ENCODE measurements around the gene CFAP206. TPM values are rescaled to one million over a fixed set of nuclear protein-coding genes. Genes with fewer than 3 reads are reported as not detected.

The CFAP206 gene
- total RNA-seq, 4 donors from 2014 or later: 0.17 to 0.44 TPM; not detected in 2

DNA sequence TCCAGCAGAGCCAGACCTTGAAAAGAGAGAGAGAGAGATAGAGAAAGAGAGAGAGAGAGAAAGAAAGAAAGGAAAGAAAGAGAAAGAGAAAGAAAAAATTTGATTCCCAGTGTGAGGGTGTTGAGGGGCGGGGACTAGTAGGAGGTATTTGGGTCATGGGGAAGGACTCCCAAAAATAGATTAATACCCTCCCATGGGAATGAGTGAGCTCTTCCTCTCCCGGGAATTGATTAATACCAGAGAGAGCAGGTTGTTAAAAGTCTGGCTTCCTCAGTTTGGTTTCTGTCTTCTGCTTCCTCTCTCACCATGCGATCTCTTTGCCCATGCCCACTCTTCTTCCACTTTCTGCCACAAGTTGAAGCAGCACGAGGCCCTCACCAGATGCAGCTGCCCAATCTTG lies 28.8 kb upstream of the CFAP206 start:
- TF ChIP-seq CTCF (IDR thresholded peaks at IDR 0.05; ENCODE audit: low read depth): no peak

DNA sequence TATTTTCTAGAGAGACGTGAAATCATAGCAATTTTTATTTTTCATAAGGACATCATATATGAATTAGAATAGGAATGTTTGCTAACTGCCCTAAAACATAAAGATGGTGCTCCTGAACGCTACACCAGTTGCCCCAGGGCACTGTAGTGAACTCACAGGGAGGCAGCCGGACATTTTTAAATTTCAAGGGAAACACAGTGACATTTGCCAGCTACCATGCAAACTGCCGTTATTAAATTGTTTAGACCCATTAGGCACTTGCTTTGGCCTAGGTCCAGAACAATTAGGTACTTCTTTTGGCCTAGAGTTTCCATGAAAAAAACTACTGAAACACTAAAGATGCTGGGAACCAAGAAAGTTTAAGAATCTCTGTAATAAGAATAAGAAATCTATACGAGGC lies 24.9 kb upstream of the CFAP206 start:
- TF ChIP-seq CTCF (IDR thresholded peaks at IDR 0.05; ENCODE audit: low read depth): no peak

DNA sequence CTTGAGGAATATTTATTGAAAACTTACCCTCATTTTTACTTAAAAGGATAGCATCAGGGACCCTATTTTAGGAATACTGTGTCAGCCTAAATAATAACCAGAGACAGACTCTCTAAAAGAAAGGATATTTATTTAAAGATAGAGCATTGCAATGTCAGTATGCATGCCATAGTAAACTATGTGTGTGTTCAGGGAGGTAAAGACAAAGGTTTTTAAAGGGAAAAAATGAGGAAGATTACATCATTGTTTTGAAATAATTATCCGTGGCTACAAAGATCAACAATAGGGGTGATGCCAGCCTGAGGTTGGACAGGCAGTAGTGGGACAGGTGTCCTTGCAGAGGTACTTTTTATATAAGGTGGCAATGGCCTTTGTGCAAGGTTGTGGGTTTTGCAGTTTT lies 23.7 kb upstream of the CFAP206 start:
- no peak for TF ChIP-seq CTCF (IDR thresholded peaks at IDR 0.05; ENCODE audit: low read depth)

- TF ChIP-seq CTCF (IDR thresholded peaks at IDR 0.05; ENCODE audit: low read depth): no peak
These were observed 23.3 kb upstream of the CFAP206 start for GRCh38 chr6:87384449-87384848.

DNA sequence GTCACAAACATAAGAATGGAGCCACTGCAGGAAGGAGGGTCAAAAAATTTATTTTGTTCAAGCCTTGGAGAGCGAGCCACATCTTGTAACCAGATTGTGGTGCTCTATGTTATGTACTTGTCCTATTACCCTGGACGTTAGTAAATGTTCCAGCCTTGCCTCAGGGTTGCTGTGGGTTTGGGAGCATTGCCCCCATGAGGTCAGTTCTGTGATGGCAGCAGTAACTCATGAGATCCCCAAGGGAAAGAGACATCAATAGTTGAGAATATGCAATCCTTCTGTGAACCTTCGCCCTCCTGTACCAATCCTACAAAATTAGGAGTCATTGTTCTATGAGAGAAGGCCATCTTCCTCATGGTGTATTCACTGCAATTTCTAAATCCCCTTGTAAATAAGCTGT lies 16.4 kb upstream of the CFAP206 start:
- TF ChIP-seq CTCF (IDR thresholded peaks at IDR 0.05; ENCODE audit: low read depth): no peak

- no peak for TF ChIP-seq CTCF (IDR thresholded peaks at IDR 0.05; ENCODE audit: low read depth)
These were observed 14.6 kb upstream of the CFAP206 start for GRCh38 chr6:87393026-87393622.

DNA sequence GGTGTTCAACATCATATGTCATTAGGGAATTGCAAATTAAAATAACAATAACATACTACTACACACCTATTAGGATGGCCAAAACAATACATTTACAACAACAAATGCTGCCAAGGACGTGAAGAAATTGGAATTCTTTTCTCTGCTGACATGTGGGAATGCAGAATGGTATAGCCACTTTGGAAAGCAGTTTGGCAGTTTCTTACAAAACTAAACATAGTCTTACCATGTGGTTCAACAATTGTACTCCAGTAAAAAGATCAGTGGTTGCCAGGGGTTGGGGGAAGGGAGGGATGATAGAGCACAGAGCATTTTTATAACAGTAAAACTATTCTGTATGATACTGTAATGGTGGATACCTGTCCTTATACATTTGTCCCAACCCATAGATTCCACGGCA lies 12.3 kb upstream of the CFAP206 start:
- TF ChIP-seq CTCF (IDR thresholded peaks at IDR 0.05; ENCODE audit: low read depth): no peak
